Head of caudate nucleus (tissue), 42 donors: ENCODE data around the gene POLDIP2.

ENCODE experiments used
- DNase-seq, 42 donors: peaks; one replicate each; pipeline versions ENCODE4 v3.0.0 to v3.0.0-alpha.2; 2020 to 2021; ENCODE audit warnings: mixed read lengths in 7 of 42
- intact Hi-C: fragments of 100-400 bp; cut with DNase I; formaldehyde crosslinking; loops from one replicate; pipeline ENCODE4 v1.15.0; 2022

Gene POLDIP2

GRCh38 chr17:28368915-28369683, 11.8 kb upstream of the POLDIP2 start:
- no peak for DNase-seq
- intact Hi-C loops, result no loop called here

DNA sequence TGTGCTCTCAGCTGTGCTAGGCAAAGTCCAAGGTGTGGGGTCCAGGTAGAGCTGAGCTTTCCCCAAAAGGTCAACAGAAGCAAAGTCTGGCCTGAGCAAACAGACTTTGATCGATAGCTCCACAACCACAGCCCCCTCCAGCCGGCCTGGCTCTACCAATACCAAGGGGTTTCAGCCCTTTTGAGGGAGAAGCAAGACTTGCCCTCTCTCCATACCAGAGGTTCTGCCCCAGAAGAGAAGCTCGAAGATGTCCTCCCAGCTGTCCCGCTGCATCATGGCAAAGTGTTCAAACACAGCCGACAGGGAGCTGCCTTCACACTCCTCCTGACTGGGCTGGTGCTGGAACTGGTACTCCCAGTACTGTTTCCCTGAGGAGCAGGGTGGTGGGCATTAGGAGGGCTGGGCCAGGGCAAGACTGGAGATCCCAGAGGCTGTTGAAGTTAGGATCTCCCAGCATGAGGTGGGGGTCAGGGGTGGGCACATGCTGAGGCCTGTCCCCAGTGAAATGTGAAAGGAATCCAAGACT, 11.0 kb upstream of the POLDIP2 start:
- DNase-seq, result no peak
- intact Hi-C loops, result no loop called here

DNA sequence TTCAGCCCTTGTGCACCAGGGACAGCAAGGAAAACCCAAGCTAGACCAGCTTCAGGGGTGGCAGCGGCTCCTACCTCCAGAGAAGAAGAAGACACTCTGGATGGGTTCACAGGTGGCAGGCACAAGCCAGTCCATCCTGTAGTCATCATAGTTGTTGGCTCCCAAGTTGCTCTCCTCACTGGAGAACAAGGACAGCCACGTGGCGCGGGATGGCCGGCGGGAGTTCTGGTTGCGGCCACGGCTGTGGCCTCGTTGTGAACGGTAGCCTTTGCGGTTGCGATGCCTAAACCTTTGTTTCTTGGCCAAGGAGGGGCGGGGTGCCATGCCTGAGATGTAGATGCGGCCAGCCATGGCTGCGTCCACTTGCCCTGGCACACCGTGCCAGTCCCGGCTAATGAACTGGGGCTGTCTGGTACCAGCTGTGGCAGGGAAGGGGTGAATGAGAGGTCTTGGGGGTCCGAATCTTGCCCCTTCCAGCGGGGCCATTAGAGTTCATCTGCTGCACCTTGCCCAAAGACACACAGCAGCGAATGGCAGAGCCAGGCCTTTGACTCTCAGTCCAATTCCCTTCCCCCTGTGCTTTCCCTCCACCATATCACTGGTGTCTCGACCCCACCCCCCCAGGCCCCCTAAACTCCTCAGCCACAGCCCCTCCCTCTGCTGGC, 10.4 kb upstream of the POLDIP2 start:
- no peak for DNase-seq

DNA sequence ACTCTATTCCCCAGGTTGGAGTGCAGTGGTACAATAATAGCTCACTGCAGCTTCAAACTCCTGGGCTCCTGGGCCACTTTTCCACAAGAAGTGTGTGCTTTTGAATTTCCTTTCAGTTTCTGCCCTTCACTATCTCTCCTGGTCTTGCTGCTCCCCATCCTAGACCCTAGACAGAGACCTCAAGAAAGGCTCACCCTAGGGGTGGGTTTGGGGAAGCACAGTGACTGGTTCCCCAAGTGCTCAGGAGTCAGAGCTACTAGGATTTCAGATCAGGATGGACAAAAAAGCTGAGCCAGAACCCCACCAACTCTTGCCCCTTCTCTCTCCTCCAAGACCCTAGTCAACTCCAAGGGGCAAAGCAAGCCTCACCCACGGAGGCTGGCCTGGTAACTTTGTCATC, 9.3 kb upstream of the POLDIP2 start:
- no peak for DNase-seq
- intact Hi-C loops, result no loop called here

More for the DNA sequence above, 10.4 kb upstream of the POLDIP2 start:
- intact Hi-C loops, result no loop called here

GRCh38 chr17:28365487-28365886, 8.2 kb upstream of the POLDIP2 start:
- DNase-seq, result no peak
- intact Hi-C loops, result no loop called here

GRCh38 chr17:28364665-28365363, 7.5 kb upstream of the POLDIP2 start, which contains the start of gene SEBOX:
TSS of gene SEBOX (minus strand) at chr17:28365199. CDS start at chr17:28365151, 48 bp downstream.
- no peak for DNase-seq
- intact Hi-C loops, result no loop called here

DNA sequence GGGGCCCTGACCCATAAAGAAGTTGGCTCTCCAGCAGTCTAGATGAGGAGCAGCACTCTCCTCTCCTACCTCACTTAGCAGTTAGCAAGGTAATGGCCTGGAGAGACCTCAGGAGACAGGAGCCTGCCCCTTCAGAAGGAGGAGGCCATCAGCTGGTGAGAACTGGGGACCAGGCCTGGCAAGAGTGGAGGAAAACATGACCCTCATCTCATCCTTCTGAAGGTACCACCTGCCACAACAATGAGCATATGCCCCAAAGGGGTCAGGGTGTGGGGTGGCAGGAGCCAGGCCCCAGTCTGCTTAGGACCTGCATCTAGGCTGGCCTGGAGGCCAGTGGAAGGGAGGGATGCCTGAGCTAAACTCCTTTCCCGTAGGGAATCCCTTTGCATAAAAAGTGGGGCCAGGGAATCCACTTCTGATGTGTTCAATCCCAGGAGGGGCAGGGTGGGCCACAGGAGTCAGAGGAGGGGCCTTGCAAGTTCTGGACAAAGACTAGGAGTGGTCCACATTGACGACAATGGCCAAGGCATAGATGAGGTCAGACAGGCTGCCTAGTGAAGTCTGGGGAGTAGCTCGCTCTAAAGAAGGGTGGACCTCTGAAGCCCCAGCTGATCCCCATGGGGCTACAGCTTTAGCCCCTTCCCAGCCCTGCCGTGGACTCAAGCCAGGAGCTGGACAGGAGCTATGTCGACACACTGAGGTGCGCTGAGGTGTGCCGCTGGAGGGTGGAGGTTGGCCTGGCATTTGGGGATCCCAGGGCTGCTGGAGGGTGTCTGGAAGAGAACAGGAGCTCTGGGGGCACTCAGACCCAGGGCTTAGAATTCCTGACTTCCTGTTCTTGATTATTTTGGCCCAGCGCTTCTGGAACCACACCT, 6.7 kb upstream of the POLDIP2 start:
- no peak for DNase-seq
- intact Hi-C loops, result no loop called here

DNA sequence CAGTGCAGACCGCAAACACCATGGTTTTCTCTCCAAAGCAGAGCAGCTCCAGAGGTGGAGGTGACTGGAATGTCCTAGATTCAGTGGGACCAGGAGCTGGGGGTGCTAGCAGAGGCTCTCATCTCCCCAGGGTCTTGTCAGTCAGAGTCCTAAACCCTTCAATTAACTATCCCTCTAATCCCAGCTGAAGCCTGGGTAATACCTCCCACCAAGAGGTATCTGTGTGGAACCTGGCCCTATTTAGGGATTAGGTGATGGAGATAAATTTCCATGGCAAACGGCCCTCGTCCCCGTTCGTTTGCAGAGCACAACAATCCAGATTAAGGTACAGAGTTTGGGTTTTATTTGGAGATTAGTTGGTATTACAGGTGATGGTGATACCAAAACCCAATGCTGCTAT, 5.9 kb upstream of the POLDIP2 start:
- DNase-seq, result no peak
- intact Hi-C loops, result no loop called here

DNA sequence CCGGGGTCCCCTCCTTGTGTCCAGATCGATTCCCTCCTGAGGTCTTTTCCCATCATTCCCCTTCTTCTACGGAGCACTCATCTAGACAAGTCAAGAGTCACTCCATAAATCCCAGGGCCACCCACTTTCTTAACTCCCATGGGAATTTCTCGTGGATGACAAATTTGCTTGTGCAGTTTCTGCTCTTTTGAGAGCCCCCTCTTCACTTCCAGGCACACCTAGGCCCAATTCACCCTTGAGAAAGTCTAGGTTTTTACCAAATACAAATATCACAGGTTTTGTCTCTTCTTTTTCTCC, 522 bp upstream of the POLDIP2 start:
- DNase-seq, result no peak
- intact Hi-C loops, result loop anchor here (1.0 to 2.0 kb wide), 2 partner anchors 23 to 39 kb away; partner anchors contain the start of genes IFT20, TMEM97 and TNFAIP1

- no peak for DNase-seq
- intact Hi-C loops, result no loop called here
Measured at GRCh38 chr17:28350271-28350670, 7.1 kb downstream of the POLDIP2 start.

DNA sequence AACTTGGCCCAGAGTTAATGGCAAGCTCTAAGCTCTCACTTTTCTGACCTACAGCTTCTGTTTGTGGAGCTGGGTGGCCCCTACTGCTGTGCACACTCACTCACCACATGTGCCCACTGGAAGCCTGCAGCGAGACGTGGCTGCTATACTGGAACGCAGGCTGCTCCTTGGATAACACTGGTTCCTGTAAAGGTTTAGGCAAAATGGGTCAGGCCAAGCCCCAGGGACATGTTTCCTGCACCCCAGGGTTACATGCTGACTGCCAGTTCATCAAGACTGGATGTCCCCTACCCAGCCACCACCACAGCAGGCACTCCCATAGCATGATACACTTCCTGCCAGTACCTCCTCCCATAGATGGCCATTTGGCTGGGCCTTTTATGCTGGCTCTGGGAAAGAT, 8.3 kb downstream of the POLDIP2 start:
- DNase-seq, result no peak
- intact Hi-C loops, result no loop called here

DNA sequence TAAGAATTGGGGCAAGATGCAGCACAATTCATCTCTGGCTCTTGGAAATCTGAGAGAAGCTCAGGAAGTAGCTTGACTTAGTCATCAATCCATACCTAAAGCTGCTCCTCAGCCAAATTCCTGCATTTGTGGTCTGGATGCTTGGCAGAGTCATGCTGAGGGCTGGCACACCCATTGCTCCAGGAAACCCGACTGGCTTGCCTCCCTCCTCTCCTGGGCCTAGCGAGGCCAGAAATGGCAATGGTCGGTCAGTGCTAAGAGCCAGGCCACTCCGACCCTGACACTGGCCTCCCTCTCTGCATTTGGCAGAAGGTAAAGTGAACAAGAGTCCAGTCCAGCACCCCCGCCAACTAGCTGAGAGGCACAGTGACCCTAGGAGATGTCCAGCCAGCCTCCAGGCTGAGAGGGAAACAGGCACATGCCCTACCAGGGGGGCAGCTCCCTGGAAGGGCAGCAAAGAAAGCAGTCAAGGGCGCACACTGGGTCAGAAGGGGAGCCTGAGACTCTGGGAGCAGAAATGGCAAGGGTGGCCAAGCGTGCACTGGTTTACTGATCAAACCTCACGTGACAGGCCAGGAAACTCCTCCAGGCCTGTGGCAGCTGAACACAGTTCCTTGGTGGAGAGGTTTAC, 10.0 kb downstream of the POLDIP2 start:
- DNase-seq, result no peak
- intact Hi-C loops, result no loop called here

DNA sequence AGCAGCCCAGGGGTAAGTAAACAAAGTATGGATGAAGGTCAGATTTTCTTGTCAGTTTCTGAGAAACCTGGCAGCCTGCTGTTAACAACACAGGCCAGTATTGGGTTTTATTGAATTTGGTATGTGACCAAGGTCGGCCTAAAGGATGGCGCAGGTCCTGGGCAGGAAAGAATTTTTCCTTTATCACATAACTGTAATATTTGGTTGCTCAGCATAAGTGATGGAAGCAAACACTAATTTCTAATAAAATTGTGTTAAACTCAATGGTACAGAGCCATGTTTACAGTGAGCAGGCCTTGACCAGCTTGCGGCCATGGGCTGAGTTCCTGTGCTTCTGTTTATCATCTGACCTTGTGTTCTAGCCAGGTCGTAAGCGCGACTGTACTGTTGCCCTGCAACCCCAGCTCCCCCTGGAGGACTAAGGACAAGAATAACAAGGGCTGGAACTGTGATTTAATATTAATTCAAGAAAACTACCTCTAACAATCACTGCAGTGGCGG, 10.5 kb downstream of the POLDIP2 start:
- intact Hi-C loops, result no loop called here
- no peak for DNase-seq

- intact Hi-C loops, result no loop called here
- DNase-seq, result no peak
Measured at GRCh38 chr17:28346199-28346580, 11.1 kb downstream of the POLDIP2 start.

- no peak for DNase-seq
- intact Hi-C loops, result no loop called here
Measured at GRCh38 chr17:28345419-28346198, 11.7 kb downstream of the POLDIP2 start.

- intact Hi-C loops, result no loop called here
- DNase-seq, result no peak
Measured at GRCh38 chr17:28344435-28344901, 12.9 kb downstream of the POLDIP2 start.

DNA sequence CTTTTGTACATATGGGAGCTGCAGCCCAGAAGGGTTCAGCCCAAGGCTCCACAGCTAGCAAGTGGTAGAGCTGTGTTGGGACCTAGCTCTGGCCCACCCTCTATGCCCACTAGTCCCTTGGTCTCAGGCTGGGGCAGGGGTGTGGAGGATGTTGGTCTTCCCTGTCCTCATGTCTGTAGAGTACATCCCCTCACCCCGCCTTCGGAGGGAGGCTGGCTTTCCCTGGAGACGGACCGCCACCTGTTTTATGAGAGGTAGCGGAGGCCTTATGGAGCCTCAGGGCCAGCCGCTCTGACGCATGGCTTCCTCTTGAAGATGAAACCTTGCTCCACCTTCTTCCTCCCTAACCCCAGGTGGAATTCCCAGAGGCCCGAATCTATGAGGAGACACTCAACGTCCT, 13.3 kb downstream of the POLDIP2 start:
- intact Hi-C loops, result no loop called here
- DNase-seq, result no peak

DNA sequence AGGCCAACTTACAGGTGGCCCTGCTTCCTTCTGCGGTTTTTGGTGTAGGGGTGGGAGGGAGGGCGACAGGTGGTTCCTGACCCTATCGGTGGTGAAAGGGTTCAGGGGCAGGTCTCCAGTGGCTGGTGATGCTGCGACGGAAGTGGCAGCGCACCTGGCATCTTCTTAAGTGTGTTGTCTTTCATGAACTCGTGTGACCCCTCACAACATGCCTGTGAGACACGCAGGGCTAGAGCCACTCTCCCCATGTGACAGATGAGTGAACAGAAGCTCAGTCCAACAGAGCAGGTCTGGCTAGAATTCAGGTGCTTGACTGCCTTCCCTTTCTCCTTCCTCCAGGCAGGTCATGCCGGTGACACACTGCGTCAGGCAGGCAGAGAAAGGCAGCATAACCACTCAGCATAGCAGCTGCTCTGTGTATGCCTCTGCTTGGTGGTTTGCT, 13.8 kb downstream of the POLDIP2 start:
- intact Hi-C loops, result no loop called here
- DNase-seq, result no peak
